ENCODE measurements around the gene FBXL22. TPM values are rescaled to one million over a fixed set of nuclear protein-coding genes. Genes with fewer than 3 reads are reported as not detected.
A peak's percentile ranks its signal among the peaks of the same experiment; 100 is the strongest.

FBXL22 gene
- total RNA-seq, 1 donor from 2014 or later: 0.34 TPM

DNA sequence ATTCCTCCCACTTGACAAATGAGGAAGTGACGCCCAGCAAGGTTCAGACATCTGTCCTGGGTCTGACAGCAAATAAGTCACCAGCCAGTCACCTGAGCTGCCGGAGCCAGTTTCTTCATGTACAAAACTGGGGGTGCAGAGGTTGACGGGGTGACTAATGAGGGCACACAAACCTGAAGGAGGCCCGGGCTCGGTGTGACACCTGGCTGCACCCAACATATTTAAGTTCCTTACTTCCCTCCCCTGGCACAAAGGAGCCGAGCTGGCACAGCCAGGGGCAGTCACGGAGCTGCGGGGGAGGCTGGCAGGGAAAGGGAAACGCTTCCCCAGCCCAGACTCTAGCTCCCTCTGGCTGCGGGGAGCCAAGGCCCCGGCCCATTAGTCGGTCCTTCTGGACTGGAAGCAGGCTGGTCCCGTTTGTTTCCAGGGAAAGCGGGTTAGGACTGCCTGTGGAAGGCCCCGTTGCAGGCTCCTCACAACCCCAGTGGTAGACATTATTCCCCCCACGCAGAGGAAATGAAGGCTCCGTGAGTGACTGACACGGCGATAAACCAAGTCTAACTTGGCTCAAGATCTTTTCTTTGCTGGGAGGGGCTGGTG, 2.3 kb downstream of the FBXL22 start:
- no peak overlapping the region for H2AFZ ChIP-seq (ENCODE audit: low read depth, low read length)
- H3K4me2 ChIP-seq (ENCODE audit: low read length): peak overlapping the region; percentile 100
- DNase-seq (ENCODE audit: low read depth) (no peak), FAIRE-seq (no peak)
- H3K4me1 ChIP-seq (ENCODE audit: insufficient read depth, low read length): peaks cover 14% of the 10 kb centered on the region
- Mint-ChIP-seq H3K9me3 (ENCODE audit: unreplicated experiment) (no peaks in the 10 kb centered on the region), H3K36me3 (ENCODE audit: low read depth, unreplicated experiment) (peaks cover 6% of the 10 kb centered on the region), H3K27me3 (ENCODE audit: low read depth, unreplicated experiment) (peaks cover 10% of the 10 kb centered on the region), H3K27ac (ENCODE audit: unreplicated experiment) (no peak overlapping the region), H3K4me3 (ENCODE audit: unreplicated experiment) (peak overlapping the region; percentile 35), H3K4me1 (ENCODE audit: low read depth, unreplicated experiment) (peaks cover 16% of the 10 kb centered on the region)
- H3K27me3 ChIP-seq (ENCODE audit: insufficient read depth, low read length): no peaks in the 10 kb centered on the region
- H3K9ac ChIP-seq (ENCODE audit: low read length): peak overlapping the region; percentile 81
- H3K9me3 ChIP-seq (ENCODE audit: insufficient read depth, low read depth, low read length): no peaks in the 10 kb centered on the region
- TF ChIP-seq EZH2 (IDR thresholded peaks at IDR 0.05; ENCODE audit: insufficient read depth, low read length): no peak
- TF ChIP-seq, protein P1, sequence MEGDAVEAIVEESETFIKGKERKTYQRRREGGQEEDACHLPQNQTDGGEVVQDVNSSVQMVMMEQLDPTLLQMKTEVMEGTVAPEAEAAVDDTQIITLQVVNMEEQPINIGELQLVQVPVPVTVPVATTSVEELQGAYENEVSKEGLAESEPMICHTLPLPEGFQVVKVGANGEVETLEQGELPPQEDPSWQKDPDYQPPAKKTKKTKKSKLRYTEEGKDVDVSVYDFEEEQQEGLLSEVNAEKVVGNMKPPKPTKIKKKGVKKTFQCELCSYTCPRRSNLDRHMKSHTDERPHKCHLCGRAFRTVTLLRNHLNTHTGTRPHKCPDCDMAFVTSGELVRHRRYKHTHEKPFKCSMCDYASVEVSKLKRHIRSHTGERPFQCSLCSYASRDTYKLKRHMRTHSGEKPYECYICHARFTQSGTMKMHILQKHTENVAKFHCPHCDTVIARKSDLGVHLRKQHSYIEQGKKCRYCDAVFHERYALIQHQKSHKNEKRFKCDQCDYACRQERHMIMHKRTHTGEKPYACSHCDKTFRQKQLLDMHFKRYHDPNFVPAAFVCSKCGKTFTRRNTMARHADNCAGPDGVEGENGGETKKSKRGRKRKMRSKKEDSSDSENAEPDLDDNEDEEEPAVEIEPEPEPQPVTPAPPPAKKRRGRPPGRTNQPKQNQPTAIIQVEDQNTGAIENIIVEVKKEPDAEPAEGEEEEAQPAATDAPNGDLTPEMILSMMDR (IDR thresholded peaks at IDR 0.05; ENCODE audit: insufficient read depth, low read depth, low read length): peak; percentile 18
- no peaks in the 10 kb centered on the region for H3K79me2 ChIP-seq (ENCODE audit: insufficient read depth, low read length)
- no peaks in the 10 kb centered on the region for H3K36me3 ChIP-seq (ENCODE audit: insufficient read depth, low read length)
- H3K27ac ChIP-seq (ENCODE audit: low read depth, low read length): no peak overlapping the region
- H4K20me1 ChIP-seq (ENCODE audit: insufficient read depth, low read length): peaks cover 8% of the 10 kb centered on the region
- peak overlapping the region; percentile 73 for H3K4me3 ChIP-seq (ENCODE audit: insufficient read depth, low read depth, low read length)

DNA sequence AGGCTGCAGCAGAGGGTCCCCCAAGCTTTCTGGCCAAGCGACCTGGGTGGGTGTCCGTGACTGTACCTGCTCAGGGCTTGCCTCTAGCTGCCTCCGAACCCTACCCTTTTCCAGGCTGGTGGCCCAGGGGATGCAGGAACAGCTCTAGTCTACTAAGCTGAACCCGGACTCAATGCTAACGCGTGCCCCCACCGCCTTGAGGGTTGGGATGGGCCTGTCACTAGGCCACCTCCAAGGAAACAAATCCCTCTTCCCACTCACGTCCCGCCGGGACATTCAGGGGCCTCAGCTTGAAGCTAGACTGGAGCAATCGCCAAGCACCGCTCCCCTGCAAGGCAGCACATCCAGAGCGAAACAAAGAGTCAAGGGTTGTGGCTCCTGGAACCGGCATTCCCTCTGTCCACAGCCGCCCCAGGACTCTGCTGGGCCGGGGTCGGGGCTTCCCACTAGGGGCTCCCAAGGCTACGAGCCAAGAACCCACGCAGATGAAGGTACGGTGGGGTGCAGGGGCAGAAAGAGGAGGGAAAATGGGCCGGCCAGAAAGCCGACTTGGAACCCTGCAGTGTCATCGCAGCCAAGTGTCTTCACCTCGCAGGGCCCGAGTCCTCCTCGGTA, 2.9 kb downstream of the FBXL22 start:
- H3K27me3 ChIP-seq (ENCODE audit: insufficient read depth, low read length): no peaks in the 10 kb centered on the region
- no peak overlapping the region for H3K27ac Mint-ChIP-seq (ENCODE audit: unreplicated experiment)
- H3K4me3 Mint-ChIP-seq (ENCODE audit: unreplicated experiment): peak overlapping the region; percentile 35
- DNase-seq (ENCODE audit: low read depth) (no peak), FAIRE-seq (no peak)
- H3K36me3 ChIP-seq (ENCODE audit: insufficient read depth, low read length): no peaks in the 10 kb centered on the region
- H3K4me1 Mint-ChIP-seq (ENCODE audit: low read depth, unreplicated experiment): peaks cover 13% of the 10 kb centered on the region
- H3K79me2 ChIP-seq (ENCODE audit: insufficient read depth, low read length): no peaks in the 10 kb centered on the region
- H3K9me3 ChIP-seq (ENCODE audit: insufficient read depth, low read depth, low read length): no peaks in the 10 kb centered on the region
- H3K4me2 ChIP-seq (ENCODE audit: low read length): peak overlapping the region; percentile 100
- peaks cover 4% of the 10 kb centered on the region for H3K36me3 Mint-ChIP-seq (ENCODE audit: low read depth, unreplicated experiment)
- H3K27me3 Mint-ChIP-seq (ENCODE audit: low read depth, unreplicated experiment): peaks cover 13% of the 10 kb centered on the region
- peak overlapping the region; percentile 81 for H3K9ac ChIP-seq (ENCODE audit: low read length)
- peak overlapping the region; percentile 81 for H2AFZ ChIP-seq (ENCODE audit: low read depth, low read length)
- peaks cover 8% of the 10 kb centered on the region for H4K20me1 ChIP-seq (ENCODE audit: insufficient read depth, low read length)
- H3K27ac ChIP-seq (ENCODE audit: low read depth, low read length): peak overlapping the region; percentile 68
- no peak for TF ChIP-seq EZH2 (IDR thresholded peaks at IDR 0.05; ENCODE audit: insufficient read depth, low read length)
- TF ChIP-seq, protein P1 (IDR thresholded peaks at IDR 0.05; ENCODE audit: insufficient read depth, low read depth, low read length): no peak
- peaks cover 14% of the 10 kb centered on the region for H3K4me1 ChIP-seq (ENCODE audit: insufficient read depth, low read length)
- H3K9me3 Mint-ChIP-seq (ENCODE audit: unreplicated experiment): no peaks in the 10 kb centered on the region
- peak overlapping the region; percentile 73 for H3K4me3 ChIP-seq (ENCODE audit: insufficient read depth, low read depth, low read length)

DNA sequence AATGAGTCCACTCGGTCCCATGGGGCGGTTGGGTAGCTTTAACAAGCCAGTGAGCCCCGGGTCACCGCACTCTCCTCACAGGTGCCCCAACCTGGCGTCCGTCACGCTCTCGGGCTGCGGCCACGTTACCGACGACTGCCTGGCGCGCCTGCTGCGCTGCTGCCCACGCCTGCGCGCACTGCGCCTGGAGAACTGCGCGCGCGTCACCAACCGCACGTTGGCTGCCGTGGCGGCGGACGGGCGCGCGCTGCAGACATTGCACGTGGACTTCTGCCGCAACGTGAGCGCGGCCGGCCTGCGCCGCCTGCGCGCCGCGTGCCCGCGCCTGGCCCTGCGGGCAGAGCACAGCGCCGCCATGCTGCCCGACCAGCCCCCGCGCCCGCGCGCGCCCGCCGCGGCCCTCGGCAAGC, 3.4 kb downstream of the FBXL22 start:
- DNase-seq (ENCODE audit: low read depth) (peak; percentile 91), FAIRE-seq (no peak)
- H3K27me3 Mint-ChIP-seq (ENCODE audit: low read depth, unreplicated experiment): peaks cover 14% of the 10 kb centered on the region
- no peaks in the 10 kb centered on the region for H3K9me3 ChIP-seq (ENCODE audit: insufficient read depth, low read depth, low read length)
- no peaks in the 10 kb centered on the region for H3K9me3 Mint-ChIP-seq (ENCODE audit: unreplicated experiment)
- peak overlapping the region; percentile 78 for H3K27ac ChIP-seq (ENCODE audit: low read depth, low read length)
- no peaks in the 10 kb centered on the region for H3K79me2 ChIP-seq (ENCODE audit: insufficient read depth, low read length)
- peak overlapping the region; percentile 88 for H2AFZ ChIP-seq (ENCODE audit: low read depth, low read length)
- H3K4me1 ChIP-seq (ENCODE audit: insufficient read depth, low read length): peaks cover 14% of the 10 kb centered on the region
- H3K4me1 Mint-ChIP-seq (ENCODE audit: low read depth, unreplicated experiment): peaks cover 13% of the 10 kb centered on the region
- TF ChIP-seq EZH2 (IDR thresholded peaks at IDR 0.05; ENCODE audit: insufficient read depth, low read length): no peak
- TF ChIP-seq, protein P1 (IDR thresholded peaks at IDR 0.05; ENCODE audit: insufficient read depth, low read depth, low read length): no peak
- H3K9ac ChIP-seq (ENCODE audit: low read length): peak overlapping the region; percentile 89
- H3K4me2 ChIP-seq (ENCODE audit: low read length): peak overlapping the region; percentile 100
- H3K4me3 Mint-ChIP-seq (ENCODE audit: unreplicated experiment): peak overlapping the region; percentile 85
- H3K4me3 ChIP-seq (ENCODE audit: insufficient read depth, low read depth, low read length): peak overlapping the region; percentile 91
- H3K27ac Mint-ChIP-seq (ENCODE audit: unreplicated experiment): no peak overlapping the region
- no peaks in the 10 kb centered on the region for H3K36me3 ChIP-seq (ENCODE audit: insufficient read depth, low read length)
- H3K36me3 Mint-ChIP-seq (ENCODE audit: low read depth, unreplicated experiment): peaks cover 4% of the 10 kb centered on the region
- H3K27me3 ChIP-seq (ENCODE audit: insufficient read depth, low read length): no peaks in the 10 kb centered on the region
- peaks cover 8% of the 10 kb centered on the region for H4K20me1 ChIP-seq (ENCODE audit: insufficient read depth, low read length)

Data from astrocyte (in vitro differentiated cells and primary cell).